Mammary epithelial cell (primary cell): ENCODE measurements around the gene CACNA1D.

Experiments used
- CTCF ChIP-seq, 2 donors: IDR thresholded peaks in 1 of 2; conservative IDR thresholded peaks in 1 of 2; 2 replicates each; pipeline ENCODE4 v1.5.1; 2011 to 2012; ENCODE audit warnings: inconsistent platforms in 2 of 2, low read length in 2 of 2, mild to moderate bottlenecking in 2 of 2, control low read depth in 1 of 2, low read depth in 1 of 2; ENCODE audit not compliant: insufficient read depth in 1 of 2; ENCODE audit errors: extremely low read depth in 1 of 2
- EZH2 ChIP-seq: IDR thresholded peaks from 2 replicates; pipeline ENCODE4 v1.6.1; 2012; ENCODE audit warnings: low read length, inconsistent platforms, borderline replicate concordance

GRCh38 chr3:53833053-53833645 lies 338.7 kb downstream of the CACNA1D start:
- TF ChIP-seq CTCF (conservative IDR thresholded peaks at IDR 0.05 in 1 of 2, IDR thresholded peaks at IDR 0.05 in 1 of 2; ENCODE audit: extremely low read depth in 1 of 2, insufficient read depth in 1 of 2, low read depth in 1 of 2, low read length in 2 of 2) (no peak), EZH2 (no peak)
